Activated CD4-positive, alpha-beta T cell treated with anti-CD3 and anti-CD28 coated beads for 36 hours (primary cell): Measurements from ENCODE around the gene CDH23. TPM values are rescaled to one million over a fixed set of nuclear protein-coding genes. Genes with fewer than 3 reads are reported as not detected.

Source experiments
- ATAC-seq: fragments of 200-7000 bp; cut with Tn5 transposase; one replicate; pipeline ENCODE4 v1.10.0; 2021; ENCODE audit warnings: mild to moderate bottlenecking, moderate library complexity
- CTCF ChIA-PET: fragments of 350-600 bp; sonication (Branson Sonifier 250); formaldehyde crosslinking; loops from one replicate; lab custom pipeline; 2021; ENCODE audit warnings: antibody characterized with exemption; lab: Charles Lee
- POLR2A ChIA-PET: fragments of 350-600 bp; sonication (Branson Sonifier 250); formaldehyde crosslinking; loops from one replicate; lab custom pipeline; 2021; ENCODE audit warnings: antibody characterized with exemption, inconsistent platforms; lab: Charles Lee
- DNase-seq: peaks from one replicate; pipeline ENCODE4 v3.0.0-alpha.2; 2020
- H3K27ac Mint-ChIP-seq: one replicate; pipeline ENCODE4 v1.8.0; 2021; ENCODE audit warnings: mixed read lengths
- H3K27me3 Mint-ChIP-seq: one replicate; pipeline ENCODE4 v1.8.0; 2021; ENCODE audit warnings: mixed read lengths
- H3K36me3 Mint-ChIP-seq: one replicate; pipeline ENCODE4 v1.8.0; 2021; ENCODE audit warnings: low read depth, mixed read lengths
- H3K4me1 Mint-ChIP-seq: one replicate; pipeline ENCODE4 v1.8.0; 2021; ENCODE audit warnings: mixed read lengths
- H3K4me3 Mint-ChIP-seq: one replicate; pipeline ENCODE4 v1.8.0; 2021; ENCODE audit warnings: mild to moderate bottlenecking, moderate library complexity, mixed read lengths
- H3K9me3 Mint-ChIP-seq: one replicate; pipeline ENCODE4 v1.8.0; 2021; ENCODE audit warnings: low read depth, mixed read lengths
- intact Hi-C, 2 experiments: fragments of 100-400 bp; cut with DNase I in 1 of 2; cut with micrococcal nuclease in 1 of 2; formaldehyde crosslinking; loops; one replicate each; pipeline versions ENCODE4 v1.14.2 to v1.15.1; 2022 to 2024; cut with DNase I, micrococcal nuclease
- total RNA-seq, 2 experiments: library from RNA; stranded (reverse); gene quantifications; one replicate each; pipeline ENCODE4 v1.2.3, GENCODE V29; 2021

The CDH23 gene
- total RNA-seq, 2 experiments from 2014 or later = 1.5 to 1.6 TPM

GRCh38 chr10:71827852-71828251, 431.1 kb downstream of the CDH23 start:
- H3K4me3 Mint-ChIP-seq = no peak overlapping the region
- no peak for ATAC-seq
- no peak for DNase-seq
- intact Hi-C loops = no loop called here
- H3K4me1 Mint-ChIP-seq = peaks cover under 1% of the 10 kb centered on the region
- peaks cover 39% of the 10 kb centered on the region for H3K36me3 Mint-ChIP-seq
- H3K27me3 Mint-ChIP-seq = no peaks in the 10 kb centered on the region
- H3K9me3 Mint-ChIP-seq = no peaks in the 10 kb centered on the region
- no peak overlapping the region for H3K27ac Mint-ChIP-seq
- POLR2A ChIA-PET = interaction anchor here (0.6 kb wide), 1 partner anchor 16 kb away, joined by 3 read pairs; no protein-coding TSS in a partner anchor
- CTCF ChIA-PET = interaction anchor here (0.8 to 2.1 kb wide), 4 partner anchors 11 to 450 kb away, joined by 3 to 5 read pairs (median 4); no protein-coding TSS in a partner anchor

- intact Hi-C loops = no loop called here
- POLR2A ChIA-PET = no interaction called here
Measured at GRCh38 chr10:71828702-71829101, 432.0 kb downstream of the CDH23 start.

GRCh38 chr10:71829171-71829570, 432.5 kb downstream of the CDH23 start:
- no peak for ATAC-seq
- CTCF ChIA-PET = interaction anchor here (1.1 to 1.6 kb wide), 2 partner anchors 18 to 67 kb away, joined by 3 to 6 read pairs; no protein-coding TSS in a partner anchor
- intact Hi-C loops = no loop called here

More at GRCh38 chr10:71828702-71829101, 432.0 kb downstream of the CDH23 start:
- Mint-ChIP-seq H3K4me1 (peaks cover 5% of the 10 kb centered on the region), H3K27me3 (no peaks in the 10 kb centered on the region), H3K9me3 (no peaks in the 10 kb centered on the region), H3K27ac (no peak overlapping the region), H3K4me3 (no peak overlapping the region), H3K36me3 (peaks cover 37% of the 10 kb centered on the region)
- ATAC-seq (no peak), DNase-seq (no peak)
- CTCF ChIA-PET = no interaction called here

GRCh38 chr10:71829896-71830295, 433.2 kb downstream of the CDH23 start:
- no peaks in the 10 kb centered on the region for H3K9me3 Mint-ChIP-seq
- no peak overlapping the region for H3K4me3 Mint-ChIP-seq
- H3K4me1 Mint-ChIP-seq = peaks cover 7% of the 10 kb centered on the region
- CTCF ChIA-PET = interaction anchor here (0.7 to 1.6 kb wide), 6 partner anchors 17 to 134 kb away, joined by 3 to 6 read pairs (median 3); no protein-coding TSS in a partner anchor
- DNase-seq = no peak
- H3K27ac Mint-ChIP-seq = no peak overlapping the region
- ATAC-seq = no peak
- POLR2A ChIA-PET = no interaction called here
- peaks cover 35% of the 10 kb centered on the region for H3K36me3 Mint-ChIP-seq
- intact Hi-C loops = no loop called here
- no peaks in the 10 kb centered on the region for H3K27me3 Mint-ChIP-seq

More at GRCh38 chr10:71829171-71829570, 432.5 kb downstream of the CDH23 start:
- POLR2A ChIA-PET = no interaction called here
- DNase-seq = no peak
- Mint-ChIP-seq H3K4me1 (peaks cover 5% of the 10 kb centered on the region), H3K4me3 (no peak overlapping the region), H3K9me3 (no peaks in the 10 kb centered on the region), H3K27ac (peak overlapping the region; percentile 25), H3K36me3 (peaks cover 35% of the 10 kb centered on the region), H3K27me3 (no peaks in the 10 kb centered on the region)

- DNase-seq = no peak
- no peaks in the 10 kb centered on the region for H3K9me3 Mint-ChIP-seq
- ChIA-PET CTCF (interaction anchor here (0.6 to 1.6 kb wide), 5 partner anchors 20 to 134 kb away, joined by 3 to 6 read pairs (median 3); no protein-coding TSS in a partner anchor), POLR2A (no interaction called here)
- H3K36me3 Mint-ChIP-seq = peaks cover 32% of the 10 kb centered on the region
- intact Hi-C loops = no loop called here
- ATAC-seq = no peak
- H3K27ac Mint-ChIP-seq = no peak overlapping the region
- no peak overlapping the region for H3K4me3 Mint-ChIP-seq
- peaks cover 7% of the 10 kb centered on the region for H3K4me1 Mint-ChIP-seq
- H3K27me3 Mint-ChIP-seq = no peaks in the 10 kb centered on the region
Measured at GRCh38 chr10:71830726-71831125, 434.0 kb downstream of the CDH23 start.

GRCh38 chr10:71831646-71832552, 435.2 kb downstream of the CDH23 start:
- intact Hi-C loops = no loop called here
- Mint-ChIP-seq H3K27ac (no peak overlapping the region), H3K36me3 (peaks cover 28% of the 10 kb centered on the region), H3K27me3 (no peaks in the 10 kb centered on the region), H3K4me1 (peaks cover 18% of the 10 kb centered on the region), H3K9me3 (no peaks in the 10 kb centered on the region), H3K4me3 (no peak overlapping the region)
- POLR2A ChIA-PET = no interaction called here
- DNase-seq (no peak), ATAC-seq (no peak)
- CTCF ChIA-PET = interaction anchor here (0.9 kb wide), 2 partner anchors 11 to 21 kb away, joined by 3 read pairs; no protein-coding TSS in a partner anchor

- H3K27me3 Mint-ChIP-seq = no peaks in the 10 kb centered on the region
- no peaks in the 10 kb centered on the region for H3K9me3 Mint-ChIP-seq
- CTCF ChIA-PET = interaction anchor here (0.9 kb wide), 1 partner anchor 216 kb away, joined by 3 read pairs; no protein-coding TSS in a partner anchor
- ATAC-seq (peak; percentile 40), DNase-seq (peak; percentile 34)
- no peak overlapping the region for H3K27ac Mint-ChIP-seq
- intact Hi-C loops = no loop called here
- H3K36me3 Mint-ChIP-seq = peaks cover 25% of the 10 kb centered on the region
- H3K4me1 Mint-ChIP-seq = peaks cover 28% of the 10 kb centered on the region
- no peak overlapping the region for H3K4me3 Mint-ChIP-seq
- POLR2A ChIA-PET = no interaction called here
Measured at GRCh38 chr10:71832967-71833366, 436.2 kb downstream of the CDH23 start.

GRCh38 chr10:71833451-71834342, 437.0 kb downstream of the CDH23 start:
- H3K36me3 Mint-ChIP-seq = peaks cover 25% of the 10 kb centered on the region
- ATAC-seq = no peak
- H3K27me3 Mint-ChIP-seq = no peaks in the 10 kb centered on the region
- no peak overlapping the region for H3K4me3 Mint-ChIP-seq
- intact Hi-C loops = no loop called here
- CTCF ChIA-PET = interaction anchor here (0.9 kb wide), 1 partner anchor 215 kb away, joined by 3 read pairs; no protein-coding TSS in a partner anchor
- H3K27ac Mint-ChIP-seq = no peak overlapping the region
- H3K9me3 Mint-ChIP-seq = no peaks in the 10 kb centered on the region
- DNase-seq = no peak
- POLR2A ChIA-PET = no interaction called here
- peaks cover 36% of the 10 kb centered on the region for H3K4me1 Mint-ChIP-seq

GRCh38 chr10:71834343-71834674, 437.6 kb downstream of the CDH23 start:
- CTCF ChIA-PET = interaction anchor here (0.7 to 2.1 kb wide), 3 partner anchors 8 to 19 kb away, joined by 3 to 6 read pairs (median 5); no protein-coding TSS in a partner anchor
- POLR2A ChIA-PET = no interaction called here
- Mint-ChIP-seq H3K27me3 (no peaks in the 10 kb centered on the region), H3K9me3 (no peaks in the 10 kb centered on the region), H3K27ac (no peak overlapping the region), H3K4me1 (peaks cover 40% of the 10 kb centered on the region), H3K36me3 (peaks cover 21% of the 10 kb centered on the region), H3K4me3 (no peak overlapping the region)
- ATAC-seq (no peak), DNase-seq (no peak)
- intact Hi-C loops = no loop called here

- H3K9me3 Mint-ChIP-seq = no peaks in the 10 kb centered on the region
- no peak overlapping the region for H3K4me3 Mint-ChIP-seq
- intact Hi-C loops = loop anchor here in 1 of 2 experiments (2.0 kb wide), 1 partner anchor 61 kb away; no protein-coding TSS in a partner anchor
Measured at GRCh38 chr10:71835671-71836595, 439.2 kb downstream of the CDH23 start.

More at GRCh38 chr10:71835671-71836595, 439.2 kb downstream of the CDH23 start:
- H3K27ac Mint-ChIP-seq = peak overlapping the region; percentile 31
- ChIA-PET POLR2A (no interaction called here), CTCF (interaction anchor here (0.7 to 2.1 kb wide), 7 partner anchors 10 to 408 kb away, joined by 3 to 8 read pairs (median 3); no protein-coding TSS in a partner anchor)
- peaks cover 51% of the 10 kb centered on the region for H3K4me1 Mint-ChIP-seq
- DNase-seq (no peak), ATAC-seq (peak; percentile 59)
- peaks cover 9% of the 10 kb centered on the region for H3K36me3 Mint-ChIP-seq
- H3K27me3 Mint-ChIP-seq = no peaks in the 10 kb centered on the region
